RCC 7860 (cell line): ENCODE measurements around the gene OTP.

Experiments used
- DNase-seq: peaks from one replicate; pipeline ENCODE4 v3.0.0-alpha.2; 2015; ENCODE audit warnings: low spot score
- FAIRE-seq: peaks from 2 replicates; lab custom pipeline; 2012; peaks lifted over from hg19 to GRCh38; lab: Jason Lieb, UNC

OTP gene

GRCh38 chr5:77637998-77638762 lies at the start of gene OTP:
TSS of gene OTP (minus strand) at chr5:77638713. CDS start at chr5:77638549, 164 bp downstream.
- no peak for FAIRE-seq
- DNase-seq, result no peak

- FAIRE-seq (no peak), DNase-seq (no peak)
These were observed 44.7 kb upstream of the OTP start for GRCh38 chr5:77683171-77683732.

GRCh38 chr5:77670526-77670925 lies 32.0 kb upstream of the OTP start:
- DNase-seq (no peak), FAIRE-seq (no peak)

- no peak for FAIRE-seq
These were observed 31.2 kb upstream of the OTP start for GRCh38 chr5:77669677-77670076.

GRCh38 chr5:77663090-77663863 lies 24.8 kb upstream of the OTP start:
- FAIRE-seq (no peak), DNase-seq (no peak)

More at GRCh38 chr5:77669677-77670076, 31.2 kb upstream of the OTP start:
- no peak for DNase-seq

GRCh38 chr5:77662635-77663034 lies 24.1 kb upstream of the OTP start:
- DNase-seq, result no peak
- FAIRE-seq, result no peak

- no peak for FAIRE-seq
- no peak for DNase-seq
These were observed 20.1 kb upstream of the OTP start for GRCh38 chr5:77658662-77659061.

- FAIRE-seq (no peak), DNase-seq (no peak)
These were observed 12.8 kb upstream of the OTP start for GRCh38 chr5:77651343-77651742.

GRCh38 chr5:77650686-77651085 lies 12.2 kb upstream of the OTP start:
- FAIRE-seq (no peak), DNase-seq (no peak)

GRCh38 chr5:77649776-77650175 lies 11.3 kb upstream of the OTP start:
- FAIRE-seq, result no peak
- no peak for DNase-seq

- no peak for FAIRE-seq
- DNase-seq, result no peak
These were observed 7.6 kb upstream of the OTP start for GRCh38 chr5:77645995-77646639.

GRCh38 chr5:77645158-77645994 lies 6.9 kb upstream of the OTP start:
- DNase-seq, result no peak
- no peak for FAIRE-seq

- no peak for DNase-seq
These were observed 6.1 kb upstream of the OTP start for GRCh38 chr5:77644371-77645157.

GRCh38 chr5:77643654-77644370 lies 5.3 kb upstream of the OTP start:
- no peak for FAIRE-seq

More at GRCh38 chr5:77644371-77645157, 6.1 kb upstream of the OTP start:
- FAIRE-seq, result no peak

GRCh38 chr5:77642738-77643653 lies 4.5 kb upstream of the OTP start:
- DNase-seq (no peak), FAIRE-seq (no peak)

More at GRCh38 chr5:77643654-77644370, 5.3 kb upstream of the OTP start:
- no peak for DNase-seq

GRCh38 chr5:77641963-77642737 lies 3.6 kb upstream of the OTP start:
- FAIRE-seq, result no peak
- DNase-seq, result no peak

- FAIRE-seq, result no peak
- no peak for DNase-seq
These were observed 3.0 kb upstream of the OTP start for GRCh38 chr5:77641397-77641943.
